ENCODE results near the gene ARHGAP23.

ARHGAP23 gene

GRCh38 chr17:38539386-38539785, 111.1 kb downstream of the ARHGAP23 start:
- no peak overlapping the region for H3K9ac ChIP-seq (ENCODE audit: low read depth, low read length)
- H3K79me2 ChIP-seq (ENCODE audit: insufficient read depth, low read length): no peaks in the 10 kb centered on the region
- H4K20me1 ChIP-seq (ENCODE audit: insufficient read depth, low read length): no peaks in the 10 kb centered on the region
- H3K4me2 ChIP-seq (ENCODE audit: insufficient read depth, low read length): no peak overlapping the region
- no peaks in the 10 kb centered on the region for H3K4me1 ChIP-seq (ENCODE audit: insufficient read depth, low read length)
- no peak overlapping the region for H2AFZ ChIP-seq (ENCODE audit: low read depth, low read length)
- no peaks in the 10 kb centered on the region for H3K36me3 ChIP-seq (ENCODE audit: insufficient read depth, low read length)
- no peaks in the 10 kb centered on the region for H3K9me3 ChIP-seq (ENCODE audit: insufficient read depth, low read length, severe bottlenecking)
- H3K27me3 ChIP-seq (ENCODE audit: insufficient read depth, low read length, poor library complexity): no peaks in the 10 kb centered on the region
- no peak overlapping the region for H3K4me3 ChIP-seq (ENCODE audit: low read depth in 1 of 2, low read length in 2 of 2)
- no peak for DNase-seq
- ATAC-seq (ENCODE audit: insufficient read depth, low read depth): no peak
- TF ChIP-seq CTCF (IDR thresholded peaks at IDR 0.05; ENCODE audit: borderline replicate concordance, extremely low read depth, low read length, poor library complexity, severe bottlenecking): no peak
- TF ChIP-seq EZH2 (IDR thresholded peaks at IDR 0.05; ENCODE audit: borderline replicate concordance, low read depth, low read length, severe bottlenecking): no peak
- H3K27ac ChIP-seq (ENCODE audit: low read length): no peak overlapping the region

- no peaks in the 10 kb centered on the region for H3K9me3 ChIP-seq (ENCODE audit: insufficient read depth, low read length, severe bottlenecking)
- DNase-seq (no peak), ATAC-seq (ENCODE audit: insufficient read depth, low read depth) (no peak)
- no peak for TF ChIP-seq EZH2 (IDR thresholded peaks at IDR 0.05; ENCODE audit: borderline replicate concordance, low read depth, low read length, severe bottlenecking)
- TF ChIP-seq CTCF (IDR thresholded peaks at IDR 0.05; ENCODE audit: borderline replicate concordance, extremely low read depth, low read length, poor library complexity, severe bottlenecking): no peak
- H3K79me2 ChIP-seq (ENCODE audit: insufficient read depth, low read length): no peaks in the 10 kb centered on the region
- H3K4me3 ChIP-seq (ENCODE audit: low read depth in 1 of 2, low read length in 2 of 2): no peak overlapping the region
- no peak overlapping the region for H3K9ac ChIP-seq (ENCODE audit: low read depth, low read length)
- no peaks in the 10 kb centered on the region for H3K36me3 ChIP-seq (ENCODE audit: insufficient read depth, low read length)
- H2AFZ ChIP-seq (ENCODE audit: low read depth, low read length): no peak overlapping the region
- H3K27ac ChIP-seq (ENCODE audit: low read length): no peak overlapping the region
- no peaks in the 10 kb centered on the region for H3K4me1 ChIP-seq (ENCODE audit: insufficient read depth, low read length)
- no peaks in the 10 kb centered on the region for H4K20me1 ChIP-seq (ENCODE audit: insufficient read depth, low read length)
- H3K4me2 ChIP-seq (ENCODE audit: insufficient read depth, low read length): no peak overlapping the region
- H3K27me3 ChIP-seq (ENCODE audit: insufficient read depth, low read length, poor library complexity): no peaks in the 10 kb centered on the region
Measured at GRCh38 chr17:38540514-38541045, 112.3 kb downstream of the ARHGAP23 start.

- no peak for DNase-seq
- Histone ChIP-seq H3K79me2 (ENCODE audit: insufficient read depth, low read length) (no peaks in the 10 kb centered on the region), H3K4me2 (ENCODE audit: insufficient read depth, low read length) (no peak overlapping the region), H3K9me3 (ENCODE audit: insufficient read depth, low read length, severe bottlenecking) (no peaks in the 10 kb centered on the region), H2AFZ (ENCODE audit: low read depth, low read length) (no peak overlapping the region), H3K27me3 (ENCODE audit: insufficient read depth, low read length, poor library complexity) (no peaks in the 10 kb centered on the region), H3K4me3 (ENCODE audit: low read depth in 1 of 2, low read length in 2 of 2) (no peak overlapping the region), H3K9ac (ENCODE audit: low read depth, low read length) (no peak overlapping the region), H3K36me3 (ENCODE audit: insufficient read depth, low read length) (no peaks in the 10 kb centered on the region), H3K4me1 (ENCODE audit: insufficient read depth, low read length) (no peaks in the 10 kb centered on the region), H4K20me1 (ENCODE audit: insufficient read depth, low read length) (no peaks in the 10 kb centered on the region), H3K27ac (ENCODE audit: low read length) (no peak overlapping the region)
- ATAC-seq (ENCODE audit: insufficient read depth, low read depth): no peak
- TF ChIP-seq CTCF (IDR thresholded peaks at IDR 0.05; ENCODE audit: borderline replicate concordance, extremely low read depth, low read length, poor library complexity, severe bottlenecking): no peak
- no peak for TF ChIP-seq EZH2 (IDR thresholded peaks at IDR 0.05; ENCODE audit: borderline replicate concordance, low read depth, low read length, severe bottlenecking)
Measured at GRCh38 chr17:38541281-38541680, 113.0 kb downstream of the ARHGAP23 start.

GRCh38 chr17:38542286-38542685, 114.0 kb downstream of the ARHGAP23 start:
- H4K20me1 ChIP-seq (ENCODE audit: insufficient read depth, low read length): no peaks in the 10 kb centered on the region
- no peaks in the 10 kb centered on the region for H3K4me1 ChIP-seq (ENCODE audit: insufficient read depth, low read length)
- TF ChIP-seq EZH2 (IDR thresholded peaks at IDR 0.05; ENCODE audit: borderline replicate concordance, low read depth, low read length, severe bottlenecking) (no peak), CTCF (IDR thresholded peaks at IDR 0.05; ENCODE audit: borderline replicate concordance, extremely low read depth, low read length, poor library complexity, severe bottlenecking) (no peak)
- no peaks in the 10 kb centered on the region for H3K79me2 ChIP-seq (ENCODE audit: insufficient read depth, low read length)
- H3K27me3 ChIP-seq (ENCODE audit: insufficient read depth, low read length, poor library complexity): no peaks in the 10 kb centered on the region
- no peak overlapping the region for H3K4me3 ChIP-seq (ENCODE audit: low read depth in 1 of 2, low read length in 2 of 2)
- H3K9me3 ChIP-seq (ENCODE audit: insufficient read depth, low read length, severe bottlenecking): no peaks in the 10 kb centered on the region
- no peak overlapping the region for H3K4me2 ChIP-seq (ENCODE audit: insufficient read depth, low read length)
- DNase-seq (no peak), ATAC-seq (ENCODE audit: insufficient read depth, low read depth) (no peak)
- H3K9ac ChIP-seq (ENCODE audit: low read depth, low read length): no peak overlapping the region
- H3K27ac ChIP-seq (ENCODE audit: low read length): no peak overlapping the region
- H3K36me3 ChIP-seq (ENCODE audit: insufficient read depth, low read length): no peaks in the 10 kb centered on the region
- no peak overlapping the region for H2AFZ ChIP-seq (ENCODE audit: low read depth, low read length)

Measured in DND-41 (cell line).